Spinal cord (tissue), 10 donors: Measurements from ENCODE around the gene PRKCB. TPM values are rescaled to one million over a fixed set of nuclear protein-coding genes. Genes with fewer than 3 reads are reported as not detected.

Experiments used
- DNase-seq, 6 donors: peaks; one replicate each; pipeline versions ENCODE4 v3.0.0 to v3.0.0-alpha.2; 2013 to 2015; ENCODE audit warnings: low spot score in 6 of 6, low read depth in 4 of 6
- H3K27ac ChIP-seq: one replicate; pipeline ENCODE4 v1.5.1; 2013; ENCODE audit warnings: low read depth, low read length, control low read depth
- H3K27me3 ChIP-seq: one replicate; pipeline ENCODE4 v1.6.1; 2013; ENCODE audit warnings: low read length; ENCODE audit not compliant: control insufficient read depth, insufficient read depth
- H3K36me3 ChIP-seq: one replicate; pipeline ENCODE4 v1.6.1; 2013; ENCODE audit warnings: low read length; ENCODE audit not compliant: control insufficient read depth, insufficient read depth
- H3K4me1 ChIP-seq: one replicate; pipeline ENCODE4 v1.6.1; 2013; ENCODE audit warnings: low read length; ENCODE audit not compliant: control insufficient read depth, insufficient read depth
- H3K4me3 ChIP-seq: one replicate; pipeline ENCODE4 v1.5.1; 2013; ENCODE audit warnings: low read depth, low read length, control low read depth
- H3K9me3 ChIP-seq: one replicate; pipeline ENCODE4 v1.6.1; 2013; ENCODE audit warnings: low read length; ENCODE audit not compliant: control insufficient read depth, insufficient read depth
- WGBS: methylation state at CpG from one replicate; pipeline ENCODE4 v1.1.5; 2013; ENCODE audit warnings: missing lambda C conversion rate; ENCODE audit not compliant: insufficient coverage; 5-methylcytosine and 5-hydroxymethylcytosine counted together
- polyA plus RNA-seq, 2 donors: library from polyadenylated mRNA; unstranded; fragments of 120-200 nt; gene quantifications; one replicate each; pipeline ENCODE4 v1.2.1, GENCODE V29; 2013; ENCODE audit not compliant: insufficient read length in 2 of 2
- total RNA-seq, 2 donors: library from RNA; depleted of rRNA in 1 of 2; stranded (reverse); fragments of 120-200 nt in 1 of 2; fragments of >200 nt in 1 of 2; gene quantifications; one replicate each; pipeline versions ENCODE4 v1.2.3 to v1.2.4, GENCODE V29; 2013 to 2014
- donor health status: healthy.

PRKCB gene
- total and polyA plus RNA-seq, 4 donors = 50.7 to 118 (median 87.9) TPM

DNA sequence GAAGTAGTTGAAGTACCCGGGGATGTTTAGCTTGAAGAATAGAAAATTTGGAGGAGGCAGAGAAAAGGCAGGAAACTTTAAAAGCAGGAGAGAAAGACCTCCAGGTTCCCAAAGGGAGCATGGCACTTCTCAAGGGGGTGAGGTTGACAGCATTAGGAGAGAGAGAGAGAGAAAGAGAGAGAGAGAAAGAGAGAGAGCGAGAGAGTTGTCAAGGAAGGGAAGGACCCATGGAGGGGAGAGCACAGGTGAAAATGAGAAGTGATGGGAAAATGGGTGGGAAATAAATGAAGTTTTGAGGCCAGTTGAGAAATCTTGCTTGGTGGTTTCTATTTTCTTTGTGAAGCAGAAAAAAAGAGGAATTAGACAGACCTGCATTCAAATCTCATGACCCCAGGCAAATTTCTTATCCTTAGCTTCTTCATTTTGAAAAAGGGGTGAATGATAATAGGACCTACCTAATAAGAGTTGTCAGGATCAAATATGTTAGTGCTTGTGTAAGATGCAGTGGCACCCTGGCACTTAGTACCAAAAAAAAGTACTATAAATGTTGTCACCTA is 24.0 kb downstream of the PRKCB start:
- whole genome bisulfite sequencing = 87% methylated on average over 2 of the region's 2 CpGs
- no peak for DNase-seq
- no peak overlapping the region for H3K27ac ChIP-seq

DNA sequence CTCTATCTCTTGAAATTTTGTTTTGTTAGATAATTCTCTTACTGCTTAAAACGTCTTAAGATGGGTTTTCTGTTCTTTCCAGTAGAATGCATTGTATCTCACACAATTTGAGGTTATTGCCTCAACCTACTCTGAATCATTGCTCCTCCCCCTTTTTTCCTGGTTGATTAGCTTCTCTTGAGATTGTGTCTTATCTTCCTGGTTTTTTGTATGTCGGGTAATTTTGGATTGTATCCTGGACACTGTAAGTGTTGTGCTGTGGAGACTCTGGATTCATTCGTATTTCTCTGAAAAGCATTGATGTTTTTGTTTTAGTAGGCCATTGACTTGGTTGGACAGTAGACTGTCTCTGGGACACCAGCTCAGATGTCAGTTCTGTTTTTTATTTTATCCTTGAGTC is 26.1 kb downstream of the PRKCB start:
- WGBS = 83% methylated on average over 2 of the region's 3 CpGs
- no peaks in the 10 kb centered on the region for H3K9me3 ChIP-seq
- H3K27me3 ChIP-seq = no peaks in the 10 kb centered on the region
- no peaks in the 10 kb centered on the region for H3K36me3 ChIP-seq
- no peak overlapping the region for H3K27ac ChIP-seq
- no peak for DNase-seq
- H3K4me3 ChIP-seq = no peak overlapping the region
- H3K4me1 ChIP-seq = no peaks in the 10 kb centered on the region

More for the DNA sequence above, 24.0 kb downstream of the PRKCB start:
- Histone ChIP-seq H3K4me1 (no peaks in the 10 kb centered on the region), H3K4me3 (no peak overlapping the region), H3K9me3 (no peaks in the 10 kb centered on the region), H3K36me3 (no peaks in the 10 kb centered on the region), H3K27me3 (no peaks in the 10 kb centered on the region)

DNA sequence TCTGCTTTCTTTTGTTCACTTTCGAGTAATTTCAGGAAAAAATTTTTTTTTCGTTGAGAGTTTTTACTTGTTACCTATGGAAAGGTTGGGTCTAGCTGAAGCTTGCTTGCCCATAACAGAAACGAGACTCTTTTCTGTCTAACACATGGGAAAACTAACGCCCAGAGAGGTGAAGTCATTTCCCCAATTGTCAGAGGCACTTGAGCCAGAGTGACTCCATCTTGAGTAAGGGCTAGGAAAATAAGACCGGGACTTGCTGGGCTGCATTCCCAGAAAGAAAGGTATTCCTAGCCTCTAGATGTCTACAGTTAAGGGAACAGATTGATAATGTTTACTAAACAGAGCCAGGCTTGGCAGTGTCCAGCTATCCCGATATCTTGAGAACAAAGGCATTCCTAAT is 26.8 kb downstream of the PRKCB start:
- Histone ChIP-seq H3K27me3 (no peaks in the 10 kb centered on the region), H3K36me3 (no peaks in the 10 kb centered on the region), H3K4me3 (no peak overlapping the region), H3K4me1 (no peaks in the 10 kb centered on the region), H3K9me3 (no peaks in the 10 kb centered on the region), H3K27ac (no peak overlapping the region)
- DNase-seq = no peak
- WGBS = 90% methylated on average over 3 of the region's 6 CpGs

DNA sequence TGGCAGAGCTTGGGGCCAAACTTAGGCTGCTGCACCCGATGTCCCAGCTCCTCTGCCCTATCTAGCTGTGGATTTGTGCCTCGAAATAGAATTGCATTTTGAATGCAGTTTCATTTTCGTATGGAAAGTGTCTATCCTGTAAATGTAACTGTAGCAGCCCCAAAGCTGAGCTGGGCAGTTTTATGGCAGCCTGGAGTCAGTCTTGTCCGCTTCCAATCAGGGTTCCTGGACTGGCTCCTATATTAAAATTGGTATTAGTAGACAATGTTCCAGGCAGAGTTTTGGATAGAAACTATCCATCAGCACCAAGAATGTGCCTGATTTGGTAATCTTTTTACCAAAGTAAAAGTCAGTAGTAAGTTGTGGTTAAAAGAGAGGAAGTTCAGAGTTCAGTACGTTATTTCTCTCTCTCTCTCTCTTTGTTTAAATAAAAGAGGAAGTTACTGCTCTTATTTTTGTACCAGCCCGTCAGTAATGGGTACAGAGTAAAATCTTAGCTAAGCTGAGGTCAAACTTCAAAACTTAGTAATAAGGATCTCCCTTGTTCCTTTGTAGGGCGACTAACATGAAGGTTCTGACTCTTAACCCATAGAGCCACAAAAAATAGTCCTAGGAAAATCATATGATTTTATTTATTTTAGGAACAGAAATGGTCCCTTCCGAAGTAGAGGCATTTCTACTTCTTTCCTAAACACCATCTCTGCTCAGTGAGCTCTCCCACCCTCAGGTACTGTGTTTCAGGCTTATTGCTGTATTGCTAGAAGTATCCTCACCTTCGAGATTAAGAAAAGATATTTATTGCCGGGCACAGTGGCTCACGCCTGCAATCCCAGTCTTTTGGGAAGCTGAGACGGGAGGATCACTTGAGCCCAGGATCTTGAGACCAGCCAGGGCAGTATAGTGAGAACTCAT is 28.0 kb downstream of the PRKCB start:
- WGBS = 68% methylated on average over 6 of the region's 12 CpGs
- DNase-seq = no peak

DNA sequence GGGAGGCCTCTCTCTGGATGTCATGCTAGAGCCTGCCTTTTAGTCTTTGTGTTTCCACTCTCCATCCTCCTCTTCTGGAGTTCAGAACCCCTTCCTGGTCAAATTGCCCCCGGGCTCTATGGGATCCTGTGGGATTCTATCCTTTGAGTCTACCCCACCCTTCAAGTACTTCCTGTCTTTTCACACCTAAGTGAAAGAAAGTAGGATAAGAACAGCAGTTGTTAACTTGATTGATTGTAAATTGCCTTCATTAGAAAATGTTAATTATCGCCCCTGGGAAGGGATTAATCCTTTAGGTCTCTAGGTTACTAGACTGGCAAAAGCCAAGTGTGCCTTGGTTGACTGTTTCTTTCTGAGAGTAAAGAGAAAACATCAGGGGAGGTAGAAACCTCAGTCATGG is 30.1 kb downstream of the PRKCB start:
- Histone ChIP-seq H3K4me3 (no peak overlapping the region), H3K27ac (no peak overlapping the region), H3K36me3 (no peaks in the 10 kb centered on the region), H3K4me1 (no peaks in the 10 kb centered on the region), H3K27me3 (no peaks in the 10 kb centered on the region), H3K9me3 (no peaks in the 10 kb centered on the region)
- WGBS = no CpG with 5 or more reads among the region's 2 CpGs
- DNase-seq = peak in 1 of 6 donors; percentile 39

More for the DNA sequence above, 28.0 kb downstream of the PRKCB start:
- no peaks in the 10 kb centered on the region for H3K27me3 ChIP-seq
- H3K4me3 ChIP-seq = no peak overlapping the region
- H3K9me3 ChIP-seq = no peaks in the 10 kb centered on the region
- no peaks in the 10 kb centered on the region for H3K4me1 ChIP-seq
- H3K27ac ChIP-seq = no peak overlapping the region
- H3K36me3 ChIP-seq = no peaks in the 10 kb centered on the region

DNA sequence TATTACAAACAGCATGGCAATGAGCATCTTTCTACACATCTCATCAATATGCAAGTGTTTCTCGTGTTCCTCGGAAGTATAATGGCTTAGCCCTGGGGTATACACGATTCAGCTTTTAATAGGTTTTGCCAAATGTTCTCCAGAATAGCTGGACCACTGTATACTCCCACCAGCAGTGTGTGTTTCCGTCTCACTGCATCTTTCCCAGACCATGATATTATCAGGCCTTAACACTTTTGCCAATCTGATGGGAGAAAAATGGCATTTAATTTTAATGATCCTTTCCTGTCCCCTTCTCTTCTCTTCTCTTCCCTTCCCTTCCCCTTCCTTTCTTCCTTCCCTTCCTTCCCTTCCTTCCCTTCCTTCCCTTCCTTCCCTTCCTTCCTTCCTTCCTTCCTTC is 30.8 kb downstream of the PRKCB start:
- Histone ChIP-seq H3K27ac (no peak overlapping the region), H3K4me1 (no peaks in the 10 kb centered on the region), H3K27me3 (no peaks in the 10 kb centered on the region), H3K4me3 (no peak overlapping the region), H3K36me3 (no peaks in the 10 kb centered on the region), H3K9me3 (no peaks in the 10 kb centered on the region)
- WGBS = no CpG with 5 or more reads among the region's 4 CpGs
- peak in 1 of 6 donors; percentile 85 for DNase-seq

DNA sequence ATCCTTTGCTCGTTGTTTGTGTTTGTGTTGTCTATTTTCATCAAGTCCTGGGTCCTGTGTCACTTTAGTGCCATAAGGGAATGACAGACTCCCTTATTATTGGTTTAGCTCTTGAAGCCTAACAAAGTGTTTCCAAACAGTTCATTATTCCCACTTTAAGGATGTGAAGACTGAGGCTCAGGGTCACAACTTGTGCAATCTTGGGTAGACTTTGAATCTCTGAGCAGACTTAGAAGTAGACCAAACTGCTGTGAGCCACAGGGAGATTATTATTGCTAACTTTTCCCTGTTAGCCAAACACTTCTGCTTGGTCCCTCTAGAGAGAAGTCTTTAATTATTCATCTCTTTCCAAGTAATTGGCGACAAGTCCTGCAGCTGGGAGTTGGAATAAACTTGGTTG is 31.8 kb downstream of the PRKCB start:
- H3K27me3 ChIP-seq = no peaks in the 10 kb centered on the region
- H3K4me3 ChIP-seq = no peak overlapping the region
- H3K9me3 ChIP-seq = no peaks in the 10 kb centered on the region
- no peak for DNase-seq
- no CpG with 5 or more reads among the region's 2 CpGs for WGBS
- no peaks in the 10 kb centered on the region for H3K4me1 ChIP-seq
- no peak overlapping the region for H3K27ac ChIP-seq
- no peaks in the 10 kb centered on the region for H3K36me3 ChIP-seq

DNA sequence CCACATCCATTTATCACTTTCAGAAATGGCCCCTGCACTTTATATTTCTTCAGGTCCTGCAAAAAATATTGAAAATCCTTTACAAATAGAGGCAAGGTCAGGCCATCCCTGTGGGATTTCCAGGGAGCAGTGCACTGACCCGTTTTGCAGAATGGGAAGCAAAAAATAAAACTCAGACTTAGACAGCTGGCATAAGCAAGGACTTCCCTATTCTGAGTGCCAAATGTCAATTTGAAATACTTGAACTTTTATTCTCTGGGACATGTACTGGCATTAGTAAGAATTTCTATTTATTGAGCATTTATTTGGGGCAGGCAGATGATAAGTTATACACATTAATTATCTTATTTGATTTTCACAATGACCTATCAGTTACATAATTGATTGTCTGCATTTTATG is 32.4 kb downstream of the PRKCB start:
- H3K4me1 ChIP-seq = no peaks in the 10 kb centered on the region
- no peaks in the 10 kb centered on the region for H3K9me3 ChIP-seq
- H3K36me3 ChIP-seq = no peaks in the 10 kb centered on the region
- WGBS = no CpG with 5 or more reads among the region's 1 CpG
- no peak overlapping the region for H3K4me3 ChIP-seq
- no peaks in the 10 kb centered on the region for H3K27me3 ChIP-seq
- no peak for DNase-seq
- no peak overlapping the region for H3K27ac ChIP-seq

DNA sequence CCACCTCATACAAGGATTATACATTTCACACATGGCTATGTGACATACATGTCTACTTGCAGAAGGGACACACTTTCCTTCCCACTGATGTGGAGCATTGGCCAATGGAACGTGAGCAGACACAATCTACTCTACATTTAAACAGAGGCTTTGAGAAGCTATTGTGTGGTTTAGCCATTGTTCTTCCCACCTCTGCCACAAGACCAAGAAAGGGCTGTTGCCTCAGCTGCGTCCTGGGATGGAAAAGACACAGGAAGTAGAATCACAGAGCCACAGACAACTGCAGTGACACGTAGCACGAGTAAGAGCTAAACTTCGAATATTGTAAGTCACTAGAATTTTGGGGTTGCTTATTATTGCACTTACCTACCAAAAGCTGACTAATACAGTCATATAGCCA is 33.3 kb downstream of the PRKCB start:
- H3K27ac ChIP-seq = no peak overlapping the region
- no peaks in the 10 kb centered on the region for H3K36me3 ChIP-seq
- WGBS = 100% methylated on average over 1 of the region's 5 CpGs
- DNase-seq = no peak
- no peak overlapping the region for H3K4me3 ChIP-seq
- H3K27me3 ChIP-seq = no peaks in the 10 kb centered on the region
- no peaks in the 10 kb centered on the region for H3K4me1 ChIP-seq
- H3K9me3 ChIP-seq = no peaks in the 10 kb centered on the region

DNA sequence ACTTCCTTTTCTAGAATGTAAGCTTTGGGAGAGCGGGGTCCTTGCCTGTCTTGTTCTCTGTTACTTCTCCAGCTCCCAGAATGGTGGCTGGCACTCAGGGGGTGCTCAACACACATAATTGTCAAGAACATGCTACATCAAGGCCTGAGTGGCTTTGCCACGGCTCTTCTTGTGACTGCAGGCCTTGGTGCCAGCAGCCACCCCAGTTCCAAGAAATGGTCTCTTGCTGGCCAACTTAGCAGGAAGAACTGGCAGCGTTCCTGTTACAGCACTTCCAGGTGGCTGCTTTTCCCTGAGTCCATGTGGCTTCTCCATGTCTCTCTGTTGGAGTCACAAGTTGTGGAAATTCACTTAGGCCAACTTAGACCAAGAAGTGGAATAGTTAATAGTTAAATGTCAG is 36.1 kb downstream of the PRKCB start:
- Histone ChIP-seq H3K36me3 (no peaks in the 10 kb centered on the region), H3K9me3 (no peaks in the 10 kb centered on the region), H3K27me3 (no peaks in the 10 kb centered on the region), H3K27ac (no peak overlapping the region), H3K4me3 (no peak overlapping the region), H3K4me1 (no peaks in the 10 kb centered on the region)
- 66% methylated on average over 3 of the region's 3 CpGs for WGBS
- peak in 1 of 6 donors; percentile 47 for DNase-seq
